ENCODE measurements around the gene ATXN2L. TPM values are rescaled to one million over a fixed set of nuclear protein-coding genes. Genes with fewer than 3 reads are reported as not detected.

ATXN2L gene
- total and polyA plus RNA-seq, 4 donors: 23.1 to 40.7 (median 32.8) TPM

DNA sequence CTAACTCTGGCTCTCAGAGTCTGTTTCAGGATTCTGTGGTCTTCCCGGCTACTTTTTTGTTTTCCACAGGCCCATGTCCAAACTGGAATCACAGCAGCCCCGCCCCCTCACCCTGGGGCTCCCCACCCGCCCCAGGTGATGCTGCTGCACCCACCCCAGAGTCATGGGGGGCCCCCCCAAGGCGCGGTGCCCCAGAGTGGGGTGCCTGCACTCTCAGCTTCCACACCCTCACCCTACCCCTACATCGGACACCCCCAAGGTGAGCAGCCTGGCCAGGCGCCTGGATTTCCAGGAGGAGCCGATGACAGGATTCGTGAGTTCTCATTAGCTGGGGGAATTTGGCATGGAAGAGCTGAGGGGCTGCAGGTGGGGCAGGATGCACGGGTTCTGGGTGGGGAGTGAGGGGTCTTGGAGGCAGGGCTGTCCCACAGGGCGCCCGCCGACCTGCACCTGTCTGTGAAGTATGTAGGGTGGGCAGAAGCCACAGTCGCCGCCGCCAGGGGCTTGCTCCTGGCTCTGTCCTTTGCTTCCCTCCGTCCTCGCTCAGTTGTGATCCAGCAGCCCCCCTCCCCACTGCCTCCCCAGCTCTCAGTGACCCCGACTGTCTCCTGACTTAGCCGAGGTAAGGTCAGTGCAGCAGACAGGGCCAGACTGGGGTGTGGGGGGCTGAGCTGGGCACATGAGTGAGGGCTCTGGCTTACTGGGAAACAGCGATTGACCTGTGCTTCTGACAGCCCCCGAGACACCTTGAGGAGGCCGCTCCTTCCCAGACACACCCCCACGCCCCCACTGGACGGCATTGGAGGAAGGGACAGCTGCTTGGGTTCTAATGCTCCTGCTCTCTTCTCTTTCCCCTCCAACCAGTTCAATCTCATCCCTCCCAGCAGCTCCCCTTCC is 13.3 kb downstream of the ATXN2L start:
- TF ChIP-seq NR2F2 (IDR thresholded peaks at IDR 0.05): no peak
- TF ChIP-seq, protein P1, sequence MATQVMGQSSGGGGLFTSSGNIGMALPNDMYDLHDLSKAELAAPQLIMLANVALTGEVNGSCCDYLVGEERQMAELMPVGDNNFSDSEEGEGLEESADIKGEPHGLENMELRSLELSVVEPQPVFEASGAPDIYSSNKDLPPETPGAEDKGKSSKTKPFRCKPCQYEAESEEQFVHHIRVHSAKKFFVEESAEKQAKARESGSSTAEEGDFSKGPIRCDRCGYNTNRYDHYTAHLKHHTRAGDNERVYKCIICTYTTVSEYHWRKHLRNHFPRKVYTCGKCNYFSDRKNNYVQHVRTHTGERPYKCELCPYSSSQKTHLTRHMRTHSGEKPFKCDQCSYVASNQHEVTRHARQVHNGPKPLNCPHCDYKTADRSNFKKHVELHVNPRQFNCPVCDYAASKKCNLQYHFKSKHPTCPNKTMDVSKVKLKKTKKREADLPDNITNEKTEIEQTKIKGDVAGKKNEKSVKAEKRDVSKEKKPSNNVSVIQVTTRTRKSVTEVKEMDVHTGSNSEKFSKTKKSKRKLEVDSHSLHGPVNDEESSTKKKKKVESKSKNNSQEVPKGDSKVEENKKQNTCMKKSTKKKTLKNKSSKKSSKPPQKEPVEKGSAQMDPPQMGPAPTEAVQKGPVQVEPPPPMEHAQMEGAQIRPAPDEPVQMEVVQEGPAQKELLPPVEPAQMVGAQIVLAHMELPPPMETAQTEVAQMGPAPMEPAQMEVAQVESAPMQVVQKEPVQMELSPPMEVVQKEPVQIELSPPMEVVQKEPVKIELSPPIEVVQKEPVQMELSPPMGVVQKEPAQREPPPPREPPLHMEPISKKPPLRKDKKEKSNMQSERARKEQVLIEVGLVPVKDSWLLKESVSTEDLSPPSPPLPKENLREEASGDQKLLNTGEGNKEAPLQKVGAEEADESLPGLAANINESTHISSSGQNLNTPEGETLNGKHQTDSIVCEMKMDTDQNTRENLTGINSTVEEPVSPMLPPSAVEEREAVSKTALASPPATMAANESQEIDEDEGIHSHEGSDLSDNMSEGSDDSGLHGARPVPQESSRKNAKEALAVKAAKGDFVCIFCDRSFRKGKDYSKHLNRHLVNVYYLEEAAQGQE (IDR thresholded peaks at IDR 0.05): no peak
- no peak for TF ChIP-seq YY1 (IDR thresholded peaks at IDR 0.05)
- TF ChIP-seq EGR1 (IDR thresholded peaks at IDR 0.05; ENCODE audit: low read depth in 2 of 2): no peak
- TF ChIP-seq RXRA (IDR thresholded peaks at IDR 0.05): no peak
- TF ChIP-seq FOXA2 (IDR thresholded peaks at IDR 0.05): no peak
- no peak for TF ChIP-seq FOXA1 (IDR thresholded peaks at IDR 0.05)
- TF ChIP-seq ZBTB33 (IDR thresholded peaks at IDR 0.05): no peak
- TF ChIP-seq, protein P2, sequence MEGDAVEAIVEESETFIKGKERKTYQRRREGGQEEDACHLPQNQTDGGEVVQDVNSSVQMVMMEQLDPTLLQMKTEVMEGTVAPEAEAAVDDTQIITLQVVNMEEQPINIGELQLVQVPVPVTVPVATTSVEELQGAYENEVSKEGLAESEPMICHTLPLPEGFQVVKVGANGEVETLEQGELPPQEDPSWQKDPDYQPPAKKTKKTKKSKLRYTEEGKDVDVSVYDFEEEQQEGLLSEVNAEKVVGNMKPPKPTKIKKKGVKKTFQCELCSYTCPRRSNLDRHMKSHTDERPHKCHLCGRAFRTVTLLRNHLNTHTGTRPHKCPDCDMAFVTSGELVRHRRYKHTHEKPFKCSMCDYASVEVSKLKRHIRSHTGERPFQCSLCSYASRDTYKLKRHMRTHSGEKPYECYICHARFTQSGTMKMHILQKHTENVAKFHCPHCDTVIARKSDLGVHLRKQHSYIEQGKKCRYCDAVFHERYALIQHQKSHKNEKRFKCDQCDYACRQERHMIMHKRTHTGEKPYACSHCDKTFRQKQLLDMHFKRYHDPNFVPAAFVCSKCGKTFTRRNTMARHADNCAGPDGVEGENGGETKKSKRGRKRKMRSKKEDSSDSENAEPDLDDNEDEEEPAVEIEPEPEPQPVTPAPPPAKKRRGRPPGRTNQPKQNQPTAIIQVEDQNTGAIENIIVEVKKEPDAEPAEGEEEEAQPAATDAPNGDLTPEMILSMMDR (IDR thresholded peaks at IDR 0.05; ENCODE audit: low read depth, low read length, missing input control): no peak
- TF ChIP-seq ATF3 (IDR thresholded peaks at IDR 0.05): no peak
- no peak for TF ChIP-seq JUND (IDR thresholded peaks at IDR 0.05)
- no peak for TF ChIP-seq SP1 (IDR thresholded peaks at IDR 0.05)
- no peak for TF ChIP-seq TAF1 (conservative IDR thresholded peaks at IDR 0.05)
- TF ChIP-seq, protein P3, sequence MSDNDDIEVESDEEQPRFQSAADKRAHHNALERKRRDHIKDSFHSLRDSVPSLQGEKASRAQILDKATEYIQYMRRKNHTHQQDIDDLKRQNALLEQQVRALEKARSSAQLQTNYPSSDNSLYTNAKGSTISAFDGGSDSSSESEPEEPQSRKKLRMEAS (IDR thresholded peaks at IDR 0.05): no peak
- TF ChIP-seq RAD21 (IDR thresholded peaks at IDR 0.05): no peak
- TF ChIP-seq HNF4A (conservative IDR thresholded peaks at IDR 0.05): no peak
- no peak for TF ChIP-seq HNF4G (IDR thresholded peaks at IDR 0.05)
- no peak for TF ChIP-seq GABPA (IDR thresholded peaks at IDR 0.05 in 1 of 2, conservative IDR thresholded peaks at IDR 0.05 in 1 of 2)
- no peak overlapping the region for H3K9ac ChIP-seq (ENCODE audit: low read depth in 1 of 2, low read length in 2 of 2)

More for the DNA sequence above, 13.3 kb downstream of the ATXN2L start:
- Histone ChIP-seq H3K9me3 (ENCODE audit: control insufficient read depth in 4 of 4, low read length in 3 of 4) (no peaks in the 10 kb centered on the region), H3K4me3 (ENCODE audit: low read depth in 1 of 3, low read length in 3 of 3) (no peak overlapping the region), H3K27ac (ENCODE audit: low read depth in 1 of 2, low read length in 2 of 2) (no peak overlapping the region), H3K27me3 (ENCODE audit: control insufficient read depth in 4 of 4, insufficient read depth in 4 of 4, low read length in 3 of 4) (no peaks in the 10 kb centered on the region), H3K36me3 (ENCODE audit: control insufficient read depth in 4 of 4, insufficient read depth in 3 of 4, low read depth in 1 of 4, low read length in 3 of 4) (peaks cover 38 to 65% (median 45%) of the 10 kb centered on the region in 4 donors), H3K4me1 (ENCODE audit: control insufficient read depth in 4 of 4, insufficient read depth in 4 of 4, low read length in 3 of 4) (no peaks in the 10 kb centered on the region)
- DNase-seq (ENCODE audit: low spot score): no peak
- 96% methylated on average over 25 of the region's 25 CpGs for WGBS

Measured in liver (tissue), 9 donors.